GM12878 (cell line): ENCODE results near the gene RELT. TPM values are rescaled to one million over a fixed set of nuclear protein-coding genes. Genes with fewer than 3 reads are reported as not detected.

Experiments used
- ATAC-seq: fragments of 200-7000 bp; cut with Tn5 transposase; 3 replicates; pipeline ENCODE4 v1.9.1; 2020; ENCODE audit warnings: mild to moderate bottlenecking, moderate library complexity
- BruUV-seq: library from RNA; stranded (reverse); fragments of 400-500 nt; replicated peaks from 2 replicates; lab custom pipeline; 2021; lab: Mats Ljungman, UMichigan
- CTCF ChIA-PET: fragments of 300-600 bp; sonication (Branson Sonifier 250); formaldehyde crosslinking; extraction: SDS; loops from one replicate; lab custom pipeline; 2021; ENCODE audit warnings: inconsistent platforms; lab: Yijun Ruan, JAX
- POLR2A ChIA-PET: fragments of 350-600 bp; formaldehyde crosslinking; extraction: SDS; loops from one replicate; lab custom pipeline; 2021; ENCODE audit warnings: inconsistent platforms; lab: Charles Lee
- RAD21 ChIA-PET: fragments of 300-600 bp; sonication (Branson Sonifier 250); formaldehyde crosslinking; loops from one replicate; lab custom pipeline; 2023; ENCODE audit warnings: antibody characterized with exemption; ENCODE audit not compliant: unreplicated experiment; lab: Charles Lee
- SMC1A ChIA-PET: fragments of 300-600 bp; sonication (Branson Sonifier 250); formaldehyde crosslinking; loops from one replicate; lab custom pipeline; 2023; ENCODE audit not compliant: unreplicated experiment, uncharacterized antibody; lab: Charles Lee
- DNase-seq: peaks from one replicate; pipeline ENCODE4 v3.0.0-alpha.2; 2011; ENCODE audit warnings: low read depth, low spot score
- FAIRE-seq: peaks from 3 replicates; lab custom pipeline; 2011; peaks lifted over from hg19 to GRCh38; lab: Jason Lieb, UNC
- H2AFZ ChIP-seq: 2 replicates; pipeline ENCODE4 v1.6.0; 2011; ENCODE audit warnings: low read depth, low read length, control low read depth; ENCODE audit not compliant: control insufficient read depth
- H3K27ac ChIP-seq: 2 replicates; pipeline ENCODE4 v1.5.1; 2011; ENCODE audit warnings: control low read depth; ENCODE audit not compliant: control insufficient read depth, insufficient read depth
- H3K27me3 ChIP-seq, 2 experiments: replicated peaks in 1 of 2; 2 replicates each; pipeline versions ENCODE4 v1.6.0 to v1.6.1; 2011; ENCODE audit warnings: low read length in 1 of 2; ENCODE audit not compliant: control insufficient read depth in 2 of 2, insufficient read depth in 2 of 2
- H3K36me3 ChIP-seq, 2 experiments: 2 replicates each; pipeline ENCODE4 v1.5.1; 2011; ENCODE audit warnings: low read length in 1 of 2; ENCODE audit not compliant: control insufficient read depth in 2 of 2, insufficient read depth in 2 of 2
- H3K4me1 ChIP-seq: 2 replicates; pipeline ENCODE4 v1.6.1; 2011; ENCODE audit warnings: mild to moderate bottlenecking, low read length, moderate library complexity, mixed read lengths; ENCODE audit not compliant: control insufficient read depth, insufficient read depth
- H3K4me2 ChIP-seq: 2 replicates; pipeline ENCODE4 v1.6.0; 2011; ENCODE audit warnings: control low read depth; ENCODE audit not compliant: control insufficient read depth, insufficient read depth
- H3K4me3 ChIP-seq: fragments of 200-600 bp; sonication (generic); 2 replicates; pipeline ENCODE4 v1.5.1; 2016
- H3K79me2 ChIP-seq: 2 replicates; pipeline ENCODE4 v1.6.0; 2011; ENCODE audit warnings: low read length; ENCODE audit not compliant: control insufficient read depth, insufficient read depth
- H3K9ac ChIP-seq: 2 replicates; pipeline ENCODE4 v1.8.0; 2011; ENCODE audit warnings: low read length, control low read depth, mixed read lengths; ENCODE audit not compliant: control insufficient read depth, insufficient read depth
- H3K9me3 ChIP-seq: replicated peaks from 3 replicates; pipeline ENCODE4 v1.5.1; 2011; ENCODE audit warnings: mild to moderate bottlenecking, low read length; ENCODE audit not compliant: control insufficient read depth, insufficient read depth
- H4K20me1 ChIP-seq: 2 replicates; pipeline ENCODE4 v1.6.0; 2011; ENCODE audit not compliant: control insufficient read depth, insufficient read depth
- CTCF ChIP-seq, 3 experiments: IDR thresholded peaks in 2 of 3; conservative IDR thresholded peaks in 1 of 3; 2 replicates each; pipeline ENCODE4 v1.5.1; 2011; ENCODE audit warnings: low read depth in 3 of 3, low read length in 3 of 3, mild to moderate bottlenecking in 3 of 3, control low read depth in 2 of 3, moderate library complexity in 2 of 3, inconsistent platforms in 1 of 3, mixed read lengths in 1 of 3; ENCODE audit not compliant: control insufficient read depth in 2 of 3, insufficient read depth in 1 of 3; ENCODE audit errors: extremely low read depth in 1 of 3
- ESRRA ChIP-seq: IDR thresholded peaks from 2 replicates; pipeline ENCODE4 v1.6.1; 2012; ENCODE audit warnings: mild to moderate bottlenecking, low read length, improper control_type of control experiment
- FOXM1 ChIP-seq: IDR thresholded peaks from 2 replicates; pipeline ENCODE4 v1.6.1; 2012; ENCODE audit warnings: low read depth, mild to moderate bottlenecking, inconsistent platforms, low read length, moderate library complexity
- IKZF1 ChIP-seq: fragments of 450-650 bp; conservative IDR thresholded peaks from 2 replicates; pipeline ENCODE4 v1.6.1; 2017; ENCODE audit warnings: antibody characterized with exemption, mild to moderate bottlenecking
- POLR2A ChIP-seq: IDR thresholded peaks from 2 replicates; pipeline ENCODE4 v1.6.1; 2011; ENCODE audit warnings: low read depth, mild to moderate bottlenecking, low read length
- POU2F2 ChIP-seq: IDR thresholded peaks from 3 replicates; pipeline ENCODE4 v1.6.1; 2011; ENCODE audit warnings: low read depth, mild to moderate bottlenecking, low read length, borderline replicate concordance
- RAD21 ChIP-seq: IDR thresholded peaks from 2 replicates; pipeline ENCODE4 v1.6.1; 2011; ENCODE audit warnings: mild to moderate bottlenecking, low read depth, low read length, moderate library complexity; ENCODE audit not compliant: insufficient read depth
- RELA ChIP-seq: fragments of 450-650 bp; IDR thresholded peaks from 2 replicates; pipeline ENCODE4 v1.8.0; 2014; ENCODE audit warnings: borderline replicate concordance; ENCODE audit not compliant: partially characterized antibody
- SMC3 ChIP-seq: IDR thresholded peaks from 2 replicates; pipeline ENCODE4 v1.6.1; 2011; ENCODE audit warnings: low read length, improper control_type of control experiment, borderline replicate concordance
- SRF ChIP-seq, 2 experiments: IDR thresholded peaks; 2 replicates each; pipeline ENCODE4 v1.6.1; 2011; ENCODE audit warnings: low read depth in 2 of 2, low read length in 2 of 2, mild to moderate bottlenecking in 1 of 2, moderate library complexity in 1 of 2
- TCF12 ChIP-seq: IDR thresholded peaks from 2 replicates; pipeline ENCODE4 v1.6.1; 2011; ENCODE audit warnings: low read depth, mild to moderate bottlenecking, low read length
- TCF7 ChIP-seq: IDR thresholded peaks from 2 replicates; pipeline ENCODE4 v1.6.1; 2014; ENCODE audit warnings: antibody characterized with exemption, borderline replicate concordance
- ZNF384 ChIP-seq: IDR thresholded peaks from 2 replicates; pipeline ENCODE4 v1.6.1; 2012; ENCODE audit warnings: low read depth, mild to moderate bottlenecking, low read length, improper control_type of control experiment, borderline replicate concordance
- WGBS: methylation state at CpG from one replicate; pipeline ENCODE4 v1.1.6; 2016; ENCODE audit warnings: low lambda C conversion rate; ENCODE audit not compliant: insufficient replicate concordance, insufficient coverage; ENCODE audit errors: missing lambda C conversion rate; 5-methylcytosine and 5-hydroxymethylcytosine counted together
- in situ Hi-C: fragments of 300-500 bp; cut with MboI; formaldehyde crosslinking; loops from 9 replicates; pipeline ENCODE4 v1.14.3; 2018; ENCODE audit warnings: mixed read lengths
- intact Hi-C: fragments of 100-400 bp; cut with micrococcal nuclease; formaldehyde crosslinking; loops from one replicate; pipeline ENCODE4 v1.14.2; 2022; ENCODE audit not compliant: unreplicated experiment
- polyA plus RNA-seq, 11 experiments: library from polyadenylated mRNA; depleted of rRNA in 4 of 11; unstranded in 6 of 11; stranded (reverse) in 5 of 11; fragments of >200 nt; fragmentation: Nextera tagmentation in 4 of 11; fragmentation: Illumina TruSeq in 1 of 11; extraction: Ambion mirVana in 4 of 11; extraction: Trizol in 1 of 11; gene quantifications; 1 replicate in 1 of 11; 2 replicates in 10 of 11; pipeline versions ENCODE4 v1.2.1 to v1.2.3, GENCODE V29; 2011 to 2016; ENCODE audit warnings: inconsistent platforms in 2 of 11, missing spikeins in 2 of 11, low read depth in 1 of 11
- total RNA-seq, 4 experiments: library from RNA; depleted of rRNA in 3 of 4; stranded (reverse); fragments of >200 nt in 3 of 4; fragmentation: Illumina TruSeq in 1 of 4; extraction: Trizol in 1 of 4; gene quantifications; 2 replicates each; pipeline versions ENCODE4 v1.2.1 to v1.2.3, GENCODE V29; 2013 to 2021
- TF ChIP-seq, protein P1 (sequence below): IDR thresholded peaks from 2 replicates; pipeline ENCODE4 v1.6.1; 2012; ENCODE audit warnings: mild to moderate bottlenecking, low read depth, low read length
- TF ChIP-seq, protein P2 (sequence below): fragments of 450-650 bp; IDR thresholded peaks from 2 replicates; pipeline ENCODE4 v1.6.1; 2016; ENCODE audit warnings: mild to moderate bottlenecking

The RELT gene
- total and polyA plus RNA-seq, 10 of the 15 experiments (the other 5 are each of a cell fraction or from before 2014, with no cell fraction given), result 1.2 to 28.5 (median 10.8) TPM

GRCh38 chr11:73335204-73335923 lies 40.8 kb upstream of the RELT start:
- ChIA-PET POLR2A (interaction anchor here (0.6 to 3.0 kb wide), 7 partner anchors 8 to 178 kb away, joined by 3 to 26 read pairs (median 5); partner anchors contain the start of gene ARHGEF17), CTCF (interaction anchor here (0.5 to 9.3 kb wide), 43 partner anchors 8 to 865 kb away, joined by 3 to 326 read pairs (median 4); partner anchors contain the start of gene ARHGEF17), RAD21 (interaction anchor here (0.5 to 6.2 kb wide), 25 partner anchors 10 to 448 kb away, joined by 3 to 227 read pairs (median 4); partner anchors contain the start of gene ARHGEF17), SMC1A (interaction anchor here (0.5 to 6.2 kb wide), 17 partner anchors 8 to 354 kb away, joined by 3 to 134 read pairs (median 6); partner anchors contain the start of gene ARHGEF17)
- Histone ChIP-seq H3K27me3 (no peaks in the 10 kb centered on the region), H2AFZ (no peak overlapping the region; the same call in 1 of the 2 replicates), H3K9me3 (no peaks in the 10 kb centered on the region), H3K4me2 (no peak overlapping the region; the same call in 1 of the 2 replicates), H3K9ac (peak overlapping the region; percentile 32; the same call in 1 of the 2 replicates), H3K79me2 (no peaks in the 10 kb centered on the region), H3K4me3 (no peak overlapping the region), H4K20me1 (no peaks in the 10 kb centered on the region), H3K4me1 (peaks cover 14% of the 10 kb centered on the region), H3K36me3 (0 out of 4 replicates have a peak, but pooled peaks cover 0 to 2% of the 10 kb centered on the region in 2 experiments), H3K27ac (0 out of 2 replicates have a peak overlapping the region, but pooled peaks have one; percentile 40)
- in situ Hi-C loops, result loop anchor here (5.0 kb wide), 1 partner anchor 43 kb away; no protein-coding TSS in a partner anchor
- 25% methylated on average over 3 of the region's 4 CpGs for WGBS
- ATAC-seq (peak; percentile 78), DNase-seq (no peak), FAIRE-seq (peak; percentile 49)
- BruUV-seq, result no TSS peak
- intact Hi-C loops, result loop anchor here (1.0 to 2.0 kb wide), 4 partner anchors 28 to 151 kb away; no protein-coding TSS in a partner anchor
- TF ChIP-seq FOXM1 (0 out of 2 replicates have a peak, but pooled peaks have one; percentile 63), RAD21 (peak; percentile 100), SRF (IDR thresholded peaks at IDR 0.05; ENCODE audit: low read depth in 2 of 2, low read length in 2 of 2) (0 out of 4 replicates have a peak, but pooled peaks of 1 of the 2 experiments have one; percentile 32), IKZF1 (0 out of 2 replicates have a peak, but pooled peaks have one; percentile 39), ZNF384 (peak; percentile 95), POU2F2 (peak; percentile 57; the same call in 1 of the 3 replicates), SMC3 (peak; percentile 99), TCF7 (no peak), POLR2A (no peak), RELA (peak; percentile 37), TCF12 (no peak), CTCF (IDR thresholded peaks at IDR 0.05 in 2 of 3, conservative IDR thresholded peaks at IDR 0.05 in 1 of 3; ENCODE audit: control insufficient read depth in 2 of 3, extremely low read depth in 1 of 3, insufficient read depth in 1 of 3, low read depth in 3 of 3, low read length in 3 of 3) (peak; percentile 98 to 99 (median 98); a peak in 5 of 6 replicates), ESRRA (peak; percentile 65; the same call in 1 of the 2 replicates)
- TF ChIP-seq, protein P1, sequence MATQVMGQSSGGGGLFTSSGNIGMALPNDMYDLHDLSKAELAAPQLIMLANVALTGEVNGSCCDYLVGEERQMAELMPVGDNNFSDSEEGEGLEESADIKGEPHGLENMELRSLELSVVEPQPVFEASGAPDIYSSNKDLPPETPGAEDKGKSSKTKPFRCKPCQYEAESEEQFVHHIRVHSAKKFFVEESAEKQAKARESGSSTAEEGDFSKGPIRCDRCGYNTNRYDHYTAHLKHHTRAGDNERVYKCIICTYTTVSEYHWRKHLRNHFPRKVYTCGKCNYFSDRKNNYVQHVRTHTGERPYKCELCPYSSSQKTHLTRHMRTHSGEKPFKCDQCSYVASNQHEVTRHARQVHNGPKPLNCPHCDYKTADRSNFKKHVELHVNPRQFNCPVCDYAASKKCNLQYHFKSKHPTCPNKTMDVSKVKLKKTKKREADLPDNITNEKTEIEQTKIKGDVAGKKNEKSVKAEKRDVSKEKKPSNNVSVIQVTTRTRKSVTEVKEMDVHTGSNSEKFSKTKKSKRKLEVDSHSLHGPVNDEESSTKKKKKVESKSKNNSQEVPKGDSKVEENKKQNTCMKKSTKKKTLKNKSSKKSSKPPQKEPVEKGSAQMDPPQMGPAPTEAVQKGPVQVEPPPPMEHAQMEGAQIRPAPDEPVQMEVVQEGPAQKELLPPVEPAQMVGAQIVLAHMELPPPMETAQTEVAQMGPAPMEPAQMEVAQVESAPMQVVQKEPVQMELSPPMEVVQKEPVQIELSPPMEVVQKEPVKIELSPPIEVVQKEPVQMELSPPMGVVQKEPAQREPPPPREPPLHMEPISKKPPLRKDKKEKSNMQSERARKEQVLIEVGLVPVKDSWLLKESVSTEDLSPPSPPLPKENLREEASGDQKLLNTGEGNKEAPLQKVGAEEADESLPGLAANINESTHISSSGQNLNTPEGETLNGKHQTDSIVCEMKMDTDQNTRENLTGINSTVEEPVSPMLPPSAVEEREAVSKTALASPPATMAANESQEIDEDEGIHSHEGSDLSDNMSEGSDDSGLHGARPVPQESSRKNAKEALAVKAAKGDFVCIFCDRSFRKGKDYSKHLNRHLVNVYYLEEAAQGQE, result no peak
- TF ChIP-seq, protein P2, sequence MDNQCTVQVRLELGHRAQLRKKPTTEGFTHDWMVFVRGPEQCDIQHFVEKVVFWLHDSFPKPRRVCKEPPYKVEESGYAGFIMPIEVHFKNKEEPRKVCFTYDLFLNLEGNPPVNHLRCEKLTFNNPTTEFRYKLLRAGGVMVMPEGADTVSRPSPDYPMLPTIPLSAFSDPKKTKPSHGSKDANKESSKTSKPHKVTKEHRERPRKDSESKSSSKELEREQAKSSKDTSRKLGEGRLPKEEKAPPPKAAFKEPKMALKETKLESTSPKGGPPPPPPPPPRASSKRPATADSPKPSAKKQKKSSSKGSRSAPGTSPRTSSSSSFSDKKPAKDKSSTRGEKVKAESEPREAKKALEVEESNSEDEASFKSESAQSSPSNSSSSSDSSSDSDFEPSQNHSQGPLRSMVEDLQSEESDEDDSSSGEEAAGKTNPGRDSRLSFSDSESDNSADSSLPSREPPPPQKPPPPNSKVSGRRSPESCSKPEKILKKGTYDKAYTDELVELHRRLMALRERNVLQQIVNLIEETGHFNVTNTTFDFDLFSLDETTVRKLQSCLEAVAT, result peak; percentile 87
